CD4-positive, alpha-beta T cell treated with Interleukin-21 for 1 hour (primary cell): ENCODE measurements around the gene RPS13.
A peak's percentile ranks its signal among the peaks of the same experiment; 100 is the strongest.
"Not testable (repeated sequence)": the region's sequence is repeated elsewhere in the genome, so short reads cannot be mapped to it uniquely, and the experiment has no call there.

Source experiments
- DNase-seq: peaks from one replicate; pipeline ENCODE4 v3.0.0-alpha.2; 2020

The RPS13 gene

GRCh38 chr11:17077520-17078401 lies at the start of gene RPS13:
Gene RPS13 (minus strand): TSS chr11:17077667. CDS start chr11:17077641, 26 bp downstream.
- peak; percentile 96 for DNase-seq

GRCh38 chr11:17121981-17122380 lies 44.5 kb upstream of the RPS13 start:
- DNase-seq: no peak

- DNase-seq: no peak
These were observed 39.8 kb upstream of the RPS13 start for GRCh38 chr11:17117262-17117661.

GRCh38 chr11:17116117-17116516 lies 38.6 kb upstream of the RPS13 start:
- DNase-seq: no peak

- not testable (repeated sequence) for DNase-seq
These were observed 30.3 kb upstream of the RPS13 start for GRCh38 chr11:17107745-17108144.

GRCh38 chr11:17105404-17106040 lies 28.1 kb upstream of the RPS13 start:
- DNase-seq: not testable (repeated sequence)

- no peak for DNase-seq
These were observed 25.0 kb upstream of the RPS13 start for GRCh38 chr11:17102462-17102861.

GRCh38 chr11:17098658-17099057 lies 21.2 kb upstream of the RPS13 start:
- no peak for DNase-seq

GRCh38 chr11:17098038-17098437 lies 20.6 kb upstream of the RPS13 start:
- DNase-seq: no peak

- not testable (repeated sequence) for DNase-seq
These were observed 8.5 kb upstream of the RPS13 start for GRCh38 chr11:17085976-17086375.

- no peak for DNase-seq
These were observed 287 bp downstream of the RPS13 start for GRCh38 chr11:17077240-17077519.

- DNase-seq: no peak
These were observed 789 bp downstream of the RPS13 start for GRCh38 chr11:17076517-17077239.

- no peak for DNase-seq
These were observed 2.0 kb downstream of the RPS13 start for GRCh38 chr11:17075506-17075905.

GRCh38 chr11:17073370-17074027 lies 4.0 kb downstream of the RPS13 start:
- no peak for DNase-seq

- DNase-seq: no peak
These were observed 10.1 kb downstream of the RPS13 start for GRCh38 chr11:17067417-17067816.

GRCh38 chr11:17066691-17067090 lies 10.8 kb downstream of the RPS13 start:
- DNase-seq: no peak

GRCh38 chr11:17063171-17064002 lies 14.1 kb downstream of the RPS13 start:
- DNase-seq: peak; percentile 41

GRCh38 chr11:17051146-17051545 lies 26.3 kb downstream of the RPS13 start:
- not testable (repeated sequence) for DNase-seq

GRCh38 chr11:17048491-17048890 lies 29.0 kb downstream of the RPS13 start:
- DNase-seq: not testable (repeated sequence)

GRCh38 chr11:17046690-17047089 lies 30.8 kb downstream of the RPS13 start:
- no peak for DNase-seq

- DNase-seq: no peak
These were observed 40.5 kb downstream of the RPS13 start for GRCh38 chr11:17036666-17037658.
